HepG2 (cell line): ENCODE data around the gene RASL12. TPM values are rescaled to one million over a fixed set of nuclear protein-coding genes. Genes with fewer than 3 reads are reported as not detected.

Experiments used
- FOXP1 ChIP-seq, 2 experiments: fragments of 450-650 bp in 1 of 2; IDR thresholded peaks; 2 replicates each; pipeline ENCODE4 v1.6.1; 2017 to 2018; ENCODE audit warnings: antibody characterized with exemption in 1 of 2
- ZFP41 ChIP-seq: sonication (generic); formaldehyde crosslinking; IDR thresholded peaks from 2 replicates; pipeline ENCODE4 v1.4.0; 2020; ENCODE audit warnings: mild to moderate bottlenecking, missing genetic modification reagents, borderline replicate concordance
- ZNF563 ChIP-seq: sonication (generic); formaldehyde crosslinking; IDR thresholded peaks from 2 replicates; pipeline ENCODE4 v1.8.0; 2022; ENCODE audit warnings: mild to moderate bottlenecking, moderate library complexity, missing genetic modification reagents
- polyA plus RNA-seq, 8 experiments: library from polyadenylated mRNA; depleted of rRNA in 3 of 8; stranded (reverse) in 7 of 8; unstranded in 1 of 8; fragments of >200 nt; fragmentation: Illumina TruSeq in 4 of 8; extraction: Trizol in 4 of 8; gene quantifications; 2 replicates each; pipeline versions ENCODE4 v1.2.1 to v1.2.3, GENCODE V29; 2011 to 2016; ENCODE audit warnings: low read depth in 4 of 8, missing spikeins in 1 of 8, mixed read lengths in 1 of 8; ENCODE audit not compliant: insufficient read depth in 1 of 8
- total RNA-seq, 5 experiments: library from RNA; depleted of rRNA; stranded (reverse); fragments of >200 nt; fragmentation: Illumina TruSeq; extraction: Trizol; gene quantifications; 2 replicates each; pipeline ENCODE4 v1.2.3, GENCODE V29; 2016; ENCODE audit warnings: low read depth in 1 of 5
- TF ChIP-seq, protein P1 (sequence below): sonication (generic); formaldehyde crosslinking; IDR thresholded peaks from 2 replicates; pipeline ENCODE4 v1.4.0; 2020; ENCODE audit warnings: mild to moderate bottlenecking, missing genetic modification reagents
- TF ChIP-seq, protein P2 (sequence below): sonication (generic); formaldehyde crosslinking; conservative IDR thresholded peaks from 2 replicates; pipeline ENCODE4 v1.4.0; 2020; ENCODE audit warnings: missing genetic modification reagents
- TF ChIP-seq, protein P3 (sequence below): sonication (generic); formaldehyde crosslinking; IDR thresholded peaks from 2 replicates; pipeline ENCODE4 v1.4.0; 2020; ENCODE audit warnings: missing genetic modification reagents, borderline replicate concordance
- TF ChIP-seq, protein P4 (sequence below): sonication (generic); formaldehyde crosslinking; IDR thresholded peaks from 2 replicates; pipeline ENCODE4 v1.4.0; 2020; ENCODE audit warnings: missing genetic modification reagents, mild to moderate bottlenecking, borderline replicate concordance

The RASL12 gene
- total and polyA plus RNA-seq, 2 of the 13 experiments (the other 11 are each of a cell fraction or from before 2014, with no cell fraction given): 0.16 to 0.55 TPM

DNA sequence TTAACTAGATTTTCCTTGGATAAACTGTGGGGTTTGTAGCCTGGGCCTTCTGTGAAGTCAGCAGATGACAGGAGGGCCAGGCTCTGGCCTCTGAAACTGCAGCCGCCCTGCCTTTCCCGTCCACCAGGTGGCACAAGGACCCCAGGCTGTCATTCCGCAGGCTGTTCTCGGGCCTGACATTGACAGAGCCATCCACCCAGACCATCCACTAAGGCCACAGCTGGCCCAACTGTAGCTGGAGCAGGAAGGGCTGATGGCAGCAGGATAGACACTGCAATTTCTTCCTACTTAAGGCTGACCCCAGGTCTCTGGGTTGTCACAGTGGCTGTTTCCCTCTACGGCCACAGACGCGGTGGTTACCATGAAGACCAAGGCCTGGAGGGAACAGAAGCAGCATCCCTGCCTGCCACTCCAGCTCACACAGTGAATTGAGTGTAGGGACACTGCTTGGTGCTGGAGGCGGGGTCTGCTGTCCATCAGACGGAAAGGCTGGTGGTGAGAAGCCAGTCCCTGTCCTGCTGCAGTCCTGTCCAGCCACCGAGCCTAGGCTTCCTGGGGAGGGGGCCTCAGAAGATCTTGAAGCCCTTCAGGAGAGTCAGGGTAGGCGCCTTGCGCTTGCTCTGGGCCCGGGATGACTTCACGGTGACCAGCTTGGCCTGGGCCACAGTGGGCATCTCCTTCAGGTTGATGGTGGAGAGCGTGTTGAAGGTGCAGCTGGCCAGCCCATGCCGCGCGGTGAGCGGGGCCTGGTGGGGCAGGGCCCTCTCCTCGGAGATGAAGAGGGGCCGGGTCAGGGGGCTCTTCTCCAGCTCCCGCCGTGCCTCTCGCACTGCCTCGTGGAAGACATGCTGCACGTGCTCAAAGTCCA is 13.2 kb downstream of the RASL12 start (continued):
- TF ChIP-seq, protein P1, sequence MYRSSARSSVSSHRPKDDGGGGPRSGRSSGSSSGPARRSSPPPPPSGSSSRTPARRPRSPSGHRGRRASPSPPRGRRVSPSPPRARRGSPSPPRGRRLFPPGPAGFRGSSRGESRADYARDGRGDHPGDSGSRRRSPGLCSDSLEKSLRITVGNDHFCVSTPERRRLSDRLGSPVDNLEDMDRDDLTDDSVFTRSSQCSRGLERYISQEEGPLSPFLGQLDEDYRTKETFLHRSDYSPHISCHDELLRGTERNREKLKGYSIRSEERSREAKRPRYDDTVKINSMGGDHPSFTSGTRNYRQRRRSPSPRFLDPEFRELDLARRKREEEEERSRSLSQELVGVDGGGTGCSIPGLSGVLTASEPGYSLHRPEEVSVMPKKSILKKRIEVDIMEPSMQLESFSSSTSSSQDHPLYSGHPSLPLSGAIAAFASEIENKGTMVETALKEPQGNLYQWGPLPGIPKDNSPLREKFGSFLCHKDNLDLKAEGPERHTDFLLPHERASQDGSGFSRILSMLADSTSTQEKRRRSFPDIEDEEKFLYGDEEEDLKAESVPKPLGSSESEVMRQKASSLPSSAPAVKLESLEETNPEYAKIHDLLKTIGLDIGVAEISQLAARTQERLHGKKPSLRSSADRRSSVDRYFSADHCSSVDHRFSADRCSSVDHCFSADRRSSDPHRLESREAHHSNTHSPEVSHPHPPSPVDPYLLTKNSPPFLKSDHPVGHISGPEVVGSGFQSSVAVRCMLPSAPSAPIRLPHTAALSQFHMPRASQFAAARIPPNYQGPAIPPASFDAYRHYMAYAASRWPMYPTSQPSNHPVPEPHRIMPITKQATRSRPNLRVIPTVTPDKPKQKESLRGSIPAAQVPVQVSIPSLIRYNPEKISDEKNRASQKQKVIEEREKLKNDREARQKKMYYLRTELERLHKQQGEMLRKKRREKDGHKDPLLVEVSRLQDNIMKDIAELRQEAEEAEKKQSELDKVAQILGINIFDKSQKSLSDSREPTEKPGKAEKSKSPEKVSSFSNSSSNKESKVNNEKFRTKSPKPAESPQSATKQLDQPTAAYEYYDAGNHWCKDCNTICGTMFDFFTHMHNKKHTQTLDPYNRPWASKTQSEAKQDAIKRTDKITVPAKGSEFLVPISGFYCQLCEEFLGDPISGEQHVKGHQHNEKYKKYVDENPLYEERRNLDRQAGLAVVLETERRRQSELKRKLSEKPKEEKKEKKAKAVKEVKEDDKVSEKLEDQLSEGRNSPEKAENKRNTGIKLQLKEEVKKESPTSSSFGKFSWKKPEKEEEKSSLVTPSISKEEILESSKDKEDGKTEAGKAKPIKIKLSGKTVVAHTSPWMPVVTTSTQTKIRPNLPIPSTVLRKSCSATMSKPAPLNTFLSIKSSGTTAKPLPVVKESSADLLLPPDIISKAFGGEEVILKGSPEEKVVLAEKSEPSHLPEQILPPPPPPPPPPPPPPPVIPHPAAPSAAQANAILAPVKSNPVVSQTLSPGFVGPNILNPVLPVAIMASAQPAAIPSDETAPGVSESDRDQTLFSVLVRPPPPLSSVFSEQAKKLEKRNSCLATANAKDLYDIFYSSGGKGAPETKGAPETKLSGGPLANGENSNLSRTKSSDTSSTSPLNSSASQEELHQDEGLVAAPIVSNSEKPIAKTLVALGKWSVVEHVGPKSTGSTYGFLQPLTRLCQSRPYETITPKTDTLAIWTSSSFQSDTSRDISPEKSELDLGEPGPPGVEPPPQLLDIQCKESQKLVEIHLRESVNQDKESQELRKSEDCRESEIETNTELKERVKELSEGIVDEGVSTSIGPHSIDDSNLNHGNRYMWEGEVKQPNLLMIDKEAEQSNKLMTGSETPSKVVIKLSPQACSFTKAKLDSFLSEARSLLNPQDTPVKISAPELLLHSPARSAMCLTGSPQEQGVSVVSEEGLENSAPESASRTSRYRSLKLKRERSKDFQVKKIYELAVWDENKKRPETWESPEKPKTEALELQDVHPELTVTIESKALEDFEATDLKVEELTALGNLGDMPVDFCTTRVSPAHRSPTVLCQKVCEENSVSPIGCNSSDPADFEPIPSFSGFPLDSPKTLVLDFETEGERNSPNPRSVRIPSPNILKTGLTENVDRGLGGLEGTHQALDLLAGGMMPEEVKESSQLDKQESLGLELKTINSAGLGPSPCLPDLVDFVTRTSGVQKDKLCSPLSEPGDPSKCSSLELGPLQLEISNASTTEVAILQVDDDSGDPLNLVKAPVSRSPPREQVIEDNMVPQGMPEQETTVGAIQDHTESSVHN (CRISPR knock-in tag): no peak
- TF ChIP-seq ZFP41 (CRISPR knock-in tag) (no peak), ZNF563 (CRISPR knock-in tag) (no peak), FOXP1 (IDR thresholded peaks at IDR 0.05) (no peak), FOXP1 (CRISPR knock-in tag; IDR thresholded peaks at IDR 0.05) (no peak)
- TF ChIP-seq, protein P2, sequence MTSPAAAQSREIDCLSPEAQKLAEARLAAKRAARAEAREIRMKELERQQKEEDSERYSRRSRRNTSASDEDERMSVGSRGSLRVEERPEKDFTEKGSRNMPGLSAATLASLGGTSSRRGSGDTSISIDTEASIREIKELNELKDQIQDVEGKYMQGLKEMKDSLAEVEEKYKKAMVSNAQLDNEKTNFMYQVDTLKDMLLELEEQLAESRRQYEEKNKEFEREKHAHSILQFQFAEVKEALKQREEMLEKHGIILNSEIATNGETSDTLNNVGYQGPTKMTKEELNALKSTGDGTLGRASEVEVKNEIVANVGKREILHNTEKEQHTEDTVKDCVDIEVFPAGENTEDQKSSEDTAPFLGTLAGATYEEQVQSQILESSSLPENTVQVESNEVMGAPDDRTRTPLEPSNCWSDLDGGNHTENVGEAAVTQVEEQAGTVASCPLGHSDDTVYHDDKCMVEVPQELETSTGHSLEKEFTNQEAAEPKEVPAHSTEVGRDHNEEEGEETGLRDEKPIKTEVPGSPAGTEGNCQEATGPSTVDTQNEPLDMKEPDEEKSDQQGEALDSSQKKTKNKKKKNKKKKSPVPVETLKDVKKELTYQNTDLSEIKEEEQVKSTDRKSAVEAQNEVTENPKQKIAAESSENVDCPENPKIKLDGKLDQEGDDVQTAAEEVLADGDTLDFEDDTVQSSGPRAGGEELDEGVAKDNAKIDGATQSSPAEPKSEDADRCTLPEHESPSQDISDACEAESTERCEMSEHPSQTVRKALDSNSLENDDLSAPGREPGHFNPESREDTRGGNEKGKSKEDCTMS (CRISPR knock-in tag): no peak
- TF ChIP-seq, protein P3, sequence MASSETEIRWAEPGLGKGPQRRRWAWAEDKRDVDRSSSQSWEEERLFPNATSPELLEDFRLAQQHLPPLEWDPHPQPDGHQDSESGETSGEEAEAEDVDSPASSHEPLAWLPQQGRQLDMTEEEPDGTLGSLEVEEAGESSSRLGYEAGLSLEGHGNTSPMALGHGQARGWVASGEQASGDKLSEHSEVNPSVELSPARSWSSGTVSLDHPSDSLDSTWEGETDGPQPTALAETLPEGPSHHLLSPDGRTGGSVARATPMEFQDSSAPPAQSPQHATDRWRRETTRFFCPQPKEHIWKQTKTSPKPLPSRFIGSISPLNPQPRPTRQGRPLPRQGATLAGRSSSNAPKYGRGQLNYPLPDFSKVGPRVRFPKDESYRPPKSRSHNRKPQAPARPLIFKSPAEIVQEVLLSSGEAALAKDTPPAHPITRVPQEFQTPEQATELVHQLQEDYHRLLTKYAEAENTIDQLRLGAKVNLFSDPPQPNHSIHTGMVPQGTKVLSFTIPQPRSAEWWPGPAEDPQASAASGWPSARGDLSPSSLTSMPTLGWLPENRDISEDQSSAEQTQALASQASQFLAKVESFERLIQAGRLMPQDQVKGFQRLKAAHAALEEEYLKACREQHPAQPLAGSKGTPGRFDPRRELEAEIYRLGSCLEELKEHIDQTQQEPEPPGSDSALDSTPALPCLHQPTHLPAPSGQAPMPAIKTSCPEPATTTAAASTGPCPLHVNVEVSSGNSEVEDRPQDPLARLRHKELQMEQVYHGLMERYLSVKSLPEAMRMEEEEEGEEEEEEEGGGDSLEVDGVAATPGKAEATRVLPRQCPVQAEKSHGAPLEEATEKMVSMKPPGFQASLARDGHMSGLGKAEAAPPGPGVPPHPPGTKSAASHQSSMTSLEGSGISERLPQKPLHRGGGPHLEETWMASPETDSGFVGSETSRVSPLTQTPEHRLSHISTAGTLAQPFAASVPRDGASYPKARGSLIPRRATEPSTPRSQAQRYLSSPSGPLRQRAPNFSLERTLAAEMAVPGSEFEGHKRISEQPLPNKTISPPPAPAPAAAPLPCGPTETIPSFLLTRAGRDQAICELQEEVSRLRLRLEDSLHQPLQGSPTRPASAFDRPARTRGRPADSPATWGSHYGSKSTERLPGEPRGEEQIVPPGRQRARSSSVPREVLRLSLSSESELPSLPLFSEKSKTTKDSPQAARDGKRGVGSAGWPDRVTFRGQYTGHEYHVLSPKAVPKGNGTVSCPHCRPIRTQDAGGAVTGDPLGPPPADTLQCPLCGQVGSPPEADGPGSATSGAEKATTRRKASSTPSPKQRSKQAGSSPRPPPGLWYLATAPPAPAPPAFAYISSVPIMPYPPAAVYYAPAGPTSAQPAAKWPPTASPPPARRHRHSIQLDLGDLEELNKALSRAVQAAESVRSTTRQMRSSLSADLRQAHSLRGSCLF (CRISPR knock-in tag): no peak
- TF ChIP-seq, protein P4, sequence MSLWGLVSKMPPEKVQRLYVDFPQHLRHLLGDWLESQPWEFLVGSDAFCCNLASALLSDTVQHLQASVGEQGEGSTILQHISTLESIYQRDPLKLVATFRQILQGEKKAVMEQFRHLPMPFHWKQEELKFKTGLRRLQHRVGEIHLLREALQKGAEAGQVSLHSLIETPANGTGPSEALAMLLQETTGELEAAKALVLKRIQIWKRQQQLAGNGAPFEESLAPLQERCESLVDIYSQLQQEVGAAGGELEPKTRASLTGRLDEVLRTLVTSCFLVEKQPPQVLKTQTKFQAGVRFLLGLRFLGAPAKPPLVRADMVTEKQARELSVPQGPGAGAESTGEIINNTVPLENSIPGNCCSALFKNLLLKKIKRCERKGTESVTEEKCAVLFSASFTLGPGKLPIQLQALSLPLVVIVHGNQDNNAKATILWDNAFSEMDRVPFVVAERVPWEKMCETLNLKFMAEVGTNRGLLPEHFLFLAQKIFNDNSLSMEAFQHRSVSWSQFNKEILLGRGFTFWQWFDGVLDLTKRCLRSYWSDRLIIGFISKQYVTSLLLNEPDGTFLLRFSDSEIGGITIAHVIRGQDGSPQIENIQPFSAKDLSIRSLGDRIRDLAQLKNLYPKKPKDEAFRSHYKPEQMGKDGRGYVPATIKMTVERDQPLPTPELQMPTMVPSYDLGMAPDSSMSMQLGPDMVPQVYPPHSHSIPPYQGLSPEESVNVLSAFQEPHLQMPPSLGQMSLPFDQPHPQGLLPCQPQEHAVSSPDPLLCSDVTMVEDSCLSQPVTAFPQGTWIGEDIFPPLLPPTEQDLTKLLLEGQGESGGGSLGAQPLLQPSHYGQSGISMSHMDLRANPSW (CRISPR knock-in tag): no peak
